AG09309 (cell line): ENCODE measurements around the gene CHD6.
A peak's percentile ranks its signal among the peaks of the same experiment; 100 is the strongest.

ENCODE experiments used
- DNase-seq: peaks from one replicate; pipeline ENCODE4 v3.0.0-alpha.2; 2010; ENCODE audit warnings: low read depth
- H3K4me3 ChIP-seq: 2 replicates; pipeline ENCODE4 v1.5.1; 2011; ENCODE audit warnings: mild to moderate bottlenecking, low read depth, low read length, moderate library complexity; ENCODE audit not compliant: control insufficient read depth
- TF ChIP-seq, protein P1 (sequence below): IDR thresholded peaks from 2 replicates; pipeline ENCODE4 v1.5.1; 2011; ENCODE audit warnings: mild to moderate bottlenecking, low read depth, low read length, inconsistent platforms; ENCODE audit not compliant: insufficient read depth, control insufficient read depth; ENCODE audit errors: missing control alignments

Gene CHD6, protein sequence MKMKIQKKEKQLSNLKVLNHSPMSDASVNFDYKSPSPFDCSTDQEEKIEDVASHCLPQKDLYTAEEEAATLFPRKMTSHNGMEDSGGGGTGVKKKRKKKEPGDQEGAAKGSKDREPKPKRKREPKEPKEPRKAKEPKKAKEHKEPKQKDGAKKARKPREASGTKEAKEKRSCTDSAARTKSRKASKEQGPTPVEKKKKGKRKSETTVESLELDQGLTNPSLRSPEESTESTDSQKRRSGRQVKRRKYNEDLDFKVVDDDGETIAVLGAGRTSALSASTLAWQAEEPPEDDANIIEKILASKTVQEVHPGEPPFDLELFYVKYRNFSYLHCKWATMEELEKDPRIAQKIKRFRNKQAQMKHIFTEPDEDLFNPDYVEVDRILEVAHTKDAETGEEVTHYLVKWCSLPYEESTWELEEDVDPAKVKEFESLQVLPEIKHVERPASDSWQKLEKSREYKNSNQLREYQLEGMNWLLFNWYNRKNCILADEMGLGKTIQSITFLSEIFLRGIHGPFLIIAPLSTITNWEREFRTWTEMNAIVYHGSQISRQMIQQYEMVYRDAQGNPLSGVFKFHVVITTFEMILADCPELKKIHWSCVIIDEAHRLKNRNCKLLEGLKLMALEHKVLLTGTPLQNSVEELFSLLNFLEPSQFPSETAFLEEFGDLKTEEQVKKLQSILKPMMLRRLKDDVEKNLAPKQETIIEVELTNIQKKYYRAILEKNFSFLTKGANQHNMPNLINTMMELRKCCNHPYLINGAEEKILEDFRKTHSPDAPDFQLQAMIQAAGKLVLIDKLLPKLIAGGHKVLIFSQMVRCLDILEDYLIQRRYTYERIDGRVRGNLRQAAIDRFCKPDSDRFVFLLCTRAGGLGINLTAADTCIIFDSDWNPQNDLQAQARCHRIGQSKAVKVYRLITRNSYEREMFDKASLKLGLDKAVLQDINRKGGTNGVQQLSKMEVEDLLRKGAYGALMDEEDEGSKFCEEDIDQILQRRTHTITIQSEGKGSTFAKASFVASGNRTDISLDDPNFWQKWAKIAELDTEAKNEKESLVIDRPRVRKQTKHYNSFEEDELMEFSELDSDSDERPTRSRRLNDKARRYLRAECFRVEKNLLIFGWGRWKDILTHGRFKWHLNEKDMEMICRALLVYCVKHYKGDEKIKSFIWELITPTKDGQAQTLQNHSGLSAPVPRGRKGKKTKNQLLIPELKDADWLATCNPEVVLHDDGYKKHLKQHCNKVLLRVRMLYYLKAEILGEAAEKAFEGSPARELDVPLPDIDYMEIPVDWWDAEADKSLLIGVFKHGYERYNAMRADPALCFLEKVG (N-terminal part only)

GRCh38 chr20:41617902-41618806 is at the start of gene CHD6:
TSS of gene CHD6 (minus strand) at chr20:41618377. CDS start at chr20:41551337, 67,040 bp downstream.
- peak; percentile 98 for DNase-seq
- H3K4me3 ChIP-seq = peak within 1 kb of the TSS; percentile 87
- TF ChIP-seq, protein P1, sequence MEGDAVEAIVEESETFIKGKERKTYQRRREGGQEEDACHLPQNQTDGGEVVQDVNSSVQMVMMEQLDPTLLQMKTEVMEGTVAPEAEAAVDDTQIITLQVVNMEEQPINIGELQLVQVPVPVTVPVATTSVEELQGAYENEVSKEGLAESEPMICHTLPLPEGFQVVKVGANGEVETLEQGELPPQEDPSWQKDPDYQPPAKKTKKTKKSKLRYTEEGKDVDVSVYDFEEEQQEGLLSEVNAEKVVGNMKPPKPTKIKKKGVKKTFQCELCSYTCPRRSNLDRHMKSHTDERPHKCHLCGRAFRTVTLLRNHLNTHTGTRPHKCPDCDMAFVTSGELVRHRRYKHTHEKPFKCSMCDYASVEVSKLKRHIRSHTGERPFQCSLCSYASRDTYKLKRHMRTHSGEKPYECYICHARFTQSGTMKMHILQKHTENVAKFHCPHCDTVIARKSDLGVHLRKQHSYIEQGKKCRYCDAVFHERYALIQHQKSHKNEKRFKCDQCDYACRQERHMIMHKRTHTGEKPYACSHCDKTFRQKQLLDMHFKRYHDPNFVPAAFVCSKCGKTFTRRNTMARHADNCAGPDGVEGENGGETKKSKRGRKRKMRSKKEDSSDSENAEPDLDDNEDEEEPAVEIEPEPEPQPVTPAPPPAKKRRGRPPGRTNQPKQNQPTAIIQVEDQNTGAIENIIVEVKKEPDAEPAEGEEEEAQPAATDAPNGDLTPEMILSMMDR = no peak

DNA sequence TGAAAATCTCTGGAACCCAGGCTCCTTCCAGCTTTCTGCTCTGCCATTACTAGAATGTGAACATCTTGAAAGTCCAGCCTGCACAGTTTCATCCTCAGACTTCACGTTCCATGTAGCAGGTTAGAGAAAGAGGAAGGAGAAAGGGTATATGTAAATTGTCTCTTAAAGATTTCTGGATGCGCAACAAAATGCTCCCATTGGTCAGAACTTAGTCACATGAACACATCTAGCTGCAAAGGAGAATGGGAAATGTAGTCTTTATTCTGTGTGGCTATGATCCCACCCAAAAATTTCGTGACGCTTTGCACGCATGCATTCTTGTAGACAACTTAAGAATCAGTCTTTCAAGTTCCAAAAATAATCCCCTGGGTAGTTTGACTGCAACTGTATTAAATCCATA is 46.4 kb upstream of the CHD6 start:
- H3K4me3 ChIP-seq = no peak overlapping the region
- no peak for DNase-seq
- TF ChIP-seq, protein P1 = no peak

DNA sequence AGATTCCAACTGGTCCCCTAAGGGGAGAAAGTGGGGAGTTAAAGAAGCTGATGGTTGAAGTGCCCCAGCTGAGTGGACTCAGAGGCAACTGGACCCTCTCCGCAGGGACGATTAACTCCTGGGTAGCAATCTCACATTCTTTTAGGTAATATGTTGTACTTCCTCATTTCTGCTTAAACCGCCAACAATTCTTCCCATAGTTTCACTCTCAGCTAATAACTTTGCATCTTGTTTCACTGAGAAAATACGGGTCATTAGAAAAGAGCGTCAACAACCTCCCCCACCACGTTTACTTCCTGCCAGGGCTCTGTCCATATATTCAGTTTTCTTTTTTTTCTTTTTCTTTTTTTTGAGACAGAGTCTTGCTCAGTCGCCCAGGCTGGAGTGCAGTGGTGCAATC is 39.5 kb upstream of the CHD6 start:
- TF ChIP-seq, protein P1 = no peak
- no peak overlapping the region for H3K4me3 ChIP-seq
- DNase-seq = no peak

DNA sequence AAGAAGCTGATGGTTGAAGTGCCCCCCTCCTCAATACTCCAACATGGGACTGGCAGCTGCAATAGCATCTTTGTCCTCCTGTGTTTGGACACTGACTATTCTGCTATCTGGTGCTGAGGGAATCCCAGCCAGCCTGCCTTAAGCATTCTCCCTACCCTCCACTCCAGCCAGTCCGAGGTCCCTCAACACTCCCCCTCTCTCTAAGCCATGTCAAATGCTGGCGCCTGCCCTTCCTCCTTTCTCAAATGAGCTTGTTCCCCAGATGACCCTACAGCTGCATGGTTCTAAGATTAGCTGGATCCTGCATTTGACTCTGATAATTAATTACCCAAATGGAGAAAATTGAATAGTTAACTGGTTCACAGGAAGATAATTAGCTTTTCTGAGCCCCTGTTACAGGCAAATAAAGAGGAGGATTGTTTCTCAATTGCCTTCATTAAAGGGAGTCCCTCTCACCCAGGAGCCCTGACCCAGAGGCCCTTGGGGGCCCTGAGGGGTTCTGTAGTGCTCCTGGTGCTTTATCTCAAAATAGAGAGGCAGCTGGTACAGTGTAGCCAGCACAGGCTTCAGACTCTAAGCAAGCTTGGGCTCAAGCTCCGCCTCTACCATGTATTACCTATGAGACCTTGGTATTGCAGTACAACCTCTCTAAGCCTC is 37.9 kb upstream of the CHD6 start:
- H3K4me3 ChIP-seq = no peak overlapping the region
- TF ChIP-seq, protein P1 = no peak
- DNase-seq = no peak

DNA sequence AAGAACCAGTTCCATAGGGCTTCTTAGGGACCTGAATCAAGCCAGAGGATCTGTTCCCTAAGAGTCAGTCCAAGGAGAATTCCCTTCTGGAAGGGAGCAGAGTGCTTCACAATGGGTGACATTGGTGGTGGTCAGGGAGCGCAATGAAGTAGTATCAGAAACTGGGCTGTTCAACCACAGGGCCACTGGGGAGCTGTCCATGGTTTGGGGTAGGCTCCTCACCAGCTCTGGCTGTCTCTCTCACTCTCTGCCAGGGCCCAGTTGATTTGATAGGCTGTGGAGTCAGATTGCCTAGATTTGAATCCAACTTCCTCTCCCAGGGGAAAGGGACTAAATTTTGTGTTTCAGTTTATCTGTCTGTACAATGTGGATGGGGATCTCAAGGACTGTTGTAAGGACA is 36.7 kb upstream of the CHD6 start:
- H3K4me3 ChIP-seq = no peak overlapping the region
- no peak for DNase-seq
- TF ChIP-seq, protein P1 = no peak
